HG03280 (cell line): ENCODE measurements around the gene ZMYND10.

Experiments
- ATAC-seq: cut with Tn5 transposase; IDR thresholded peaks from one replicate; pipeline ENCODE4 v1.9.1; 2021; ENCODE audit warnings: mild to moderate bottlenecking, moderate library complexity; ENCODE audit not compliant: unreplicated experiment

Gene ZMYND10

DNA sequence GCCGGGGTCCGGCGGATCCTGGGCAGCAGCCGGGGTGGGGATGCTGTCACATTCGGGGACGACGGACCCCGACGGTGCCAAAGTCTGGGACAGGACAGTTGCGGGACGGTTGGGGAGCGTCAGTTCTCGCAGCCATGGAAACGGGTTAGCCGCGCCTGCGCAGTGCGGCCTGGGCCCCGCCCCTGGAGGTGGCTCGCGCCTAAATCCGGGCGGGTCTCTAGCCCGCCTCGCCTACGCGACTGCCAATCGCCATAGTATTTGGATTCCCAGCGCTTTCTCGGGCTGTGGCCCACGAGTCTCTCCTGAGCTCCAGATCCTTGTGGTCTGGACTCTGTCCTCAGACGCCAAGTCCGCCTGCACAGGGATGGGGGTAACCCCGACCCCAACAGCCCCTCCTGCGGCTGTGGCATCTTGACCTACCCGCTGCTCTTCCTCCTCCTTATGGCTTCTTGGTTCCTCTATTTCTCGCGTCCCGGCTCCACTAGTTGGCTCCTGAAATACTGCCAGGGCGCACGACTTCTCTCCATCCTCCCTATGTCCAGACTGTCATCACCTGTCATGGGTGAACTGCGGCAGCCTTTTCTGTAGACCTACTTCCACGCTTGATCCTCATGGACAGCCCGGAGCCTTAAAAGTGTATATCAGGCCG lies at the start of gene ZMYND10:
TSS of gene ZMYND10 (minus strand) at position 147 of the 649 bp plus-strand sequence. CDS start 153 bp downstream, outside the sequence.
- no peak for ATAC-seq

GRCh38 chr3:50393061-50393460 lies 47.5 kb upstream of the ZMYND10 start:
- ATAC-seq: no peak

GRCh38 chr3:50392101-50392715 lies 46.7 kb upstream of the ZMYND10 start:
- ATAC-seq: no peak

DNA sequence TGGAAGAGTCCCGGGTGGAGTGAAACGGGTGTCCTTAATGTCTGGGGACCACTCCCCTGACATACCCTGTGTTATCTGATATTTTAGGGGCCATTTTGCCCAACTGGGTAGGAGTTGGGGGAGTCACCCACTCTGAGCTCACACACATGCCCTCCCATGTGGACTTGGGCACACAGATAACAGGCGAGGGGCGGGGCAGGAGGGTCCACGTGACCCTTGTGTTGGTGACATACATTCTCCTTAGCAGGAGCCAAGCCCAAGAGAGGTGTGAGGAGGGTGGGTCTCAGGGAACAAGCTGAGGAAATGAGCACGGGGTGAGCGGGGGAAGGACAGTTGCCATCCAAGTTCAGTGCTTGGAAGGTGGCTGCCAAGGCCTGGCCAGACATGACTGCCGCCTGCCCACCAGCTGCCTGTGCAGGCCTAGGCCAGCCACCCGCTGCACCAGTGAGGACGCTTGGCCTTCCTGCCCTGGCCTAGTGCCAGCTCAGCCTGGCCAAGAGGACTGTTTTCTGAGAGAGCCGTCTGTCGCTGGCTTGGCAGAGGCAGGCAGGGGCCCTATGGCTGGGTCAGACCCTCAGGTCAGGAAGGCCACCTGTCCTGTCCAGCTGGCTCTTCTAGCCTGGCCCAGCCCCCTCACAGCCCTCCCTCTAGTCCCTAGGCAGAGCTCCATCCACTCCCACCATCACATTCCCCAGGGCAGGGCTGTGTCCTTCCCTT lies 45.1 kb upstream of the ZMYND10 start:
- ATAC-seq: no peak

DNA sequence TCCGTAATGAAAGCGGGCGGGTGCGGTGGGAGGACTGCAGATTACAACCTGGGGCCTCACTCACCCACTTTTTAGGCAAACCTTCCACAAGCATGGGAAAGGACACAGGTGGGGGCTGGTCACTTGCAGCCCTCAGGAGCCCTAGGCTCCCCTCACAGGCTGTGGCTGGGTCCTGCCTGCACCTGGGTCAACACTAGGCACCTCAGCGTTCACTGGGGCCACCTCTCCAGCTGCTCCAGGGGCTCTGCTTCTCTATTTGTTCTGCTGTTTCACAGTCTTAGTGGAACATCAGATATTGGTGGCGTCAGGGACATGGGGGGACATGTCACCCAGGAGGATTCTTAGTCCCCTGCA lies 43.9 kb upstream of the ZMYND10 start:
- ATAC-seq: no peak

- no peak for ATAC-seq
These were observed 43.3 kb upstream of the ZMYND10 start for GRCh38 chr3:50388720-50389413.

DNA sequence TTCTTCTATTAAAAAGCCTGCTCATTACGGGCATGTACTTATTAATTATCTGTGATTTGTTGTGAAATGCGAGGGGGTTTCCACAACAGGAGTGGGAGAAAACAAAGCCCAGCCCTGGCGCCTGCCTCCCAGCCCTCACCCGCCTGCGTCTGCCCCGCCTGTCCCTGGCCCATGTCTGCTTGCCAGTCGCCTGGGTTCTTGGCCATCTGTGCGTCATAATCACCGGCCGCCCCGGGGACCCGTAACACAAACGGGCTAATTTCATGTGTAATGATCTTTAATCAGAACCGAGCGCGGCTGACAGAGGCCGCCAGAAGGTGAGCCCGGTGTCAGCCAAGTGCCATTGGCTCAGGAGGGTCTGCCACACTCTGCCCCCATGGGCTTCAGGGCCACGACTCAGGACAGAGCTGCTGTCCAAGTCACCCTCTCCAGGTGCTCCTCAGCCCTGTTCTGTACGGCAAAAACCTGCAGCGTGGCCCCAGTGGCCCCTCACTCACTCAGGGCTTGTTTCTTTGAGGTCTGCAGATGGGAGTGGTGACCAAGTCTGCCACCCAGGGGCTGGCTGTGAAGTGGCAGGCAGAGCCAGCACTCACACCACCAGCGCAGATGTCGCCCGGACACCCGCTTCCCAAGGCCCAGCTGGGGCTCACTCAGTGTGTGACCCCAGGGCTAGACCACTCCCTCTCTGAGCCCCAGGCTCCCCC lies 42.6 kb upstream of the ZMYND10 start:
- ATAC-seq: no peak

DNA sequence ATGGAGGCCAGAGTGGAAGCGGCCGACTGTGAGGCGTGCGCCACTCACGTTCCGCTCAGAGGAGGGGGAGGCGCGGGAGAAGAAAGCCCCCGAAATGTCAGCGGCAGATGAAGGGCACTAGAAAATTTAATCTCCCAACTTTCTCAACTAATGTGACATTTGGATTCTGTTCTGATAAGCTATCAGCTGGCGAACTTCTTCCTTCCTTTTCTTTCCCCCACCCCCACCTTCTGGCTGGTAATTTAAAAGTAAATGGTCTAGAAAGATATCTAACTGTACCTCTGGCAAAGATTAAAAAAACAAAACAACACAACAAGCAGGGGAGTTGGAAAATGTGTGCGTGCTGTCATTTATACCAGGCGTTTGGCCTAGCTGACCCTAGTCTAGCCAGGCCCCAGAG lies 40.2 kb upstream of the ZMYND10 start:
- ATAC-seq: no peak

GRCh38 chr3:50383750-50384149 lies 38.2 kb upstream of the ZMYND10 start:
- ATAC-seq: no peak

DNA sequence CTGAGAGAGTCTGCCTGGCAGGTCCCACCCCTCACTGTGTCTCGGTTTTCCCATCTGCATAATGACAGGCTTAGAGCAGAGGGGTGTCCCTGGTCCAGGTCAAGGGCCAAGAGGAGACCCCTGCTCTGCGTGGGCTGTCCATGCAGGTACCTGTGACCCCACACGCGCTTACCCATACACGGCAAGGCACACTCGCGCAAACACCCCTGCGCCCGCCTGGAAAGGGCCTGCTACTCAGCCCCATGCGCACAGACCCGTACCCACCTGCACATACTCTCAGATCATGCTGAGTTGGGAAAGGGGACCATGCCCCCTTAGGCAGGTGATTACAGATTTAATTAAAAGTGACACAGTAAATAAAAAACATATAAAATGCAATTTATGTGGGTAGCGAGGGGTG lies 37.2 kb upstream of the ZMYND10 start:
- no peak for ATAC-seq

GRCh38 chr3:50381383-50381782 lies 35.9 kb upstream of the ZMYND10 start:
- ATAC-seq: no peak

DNA sequence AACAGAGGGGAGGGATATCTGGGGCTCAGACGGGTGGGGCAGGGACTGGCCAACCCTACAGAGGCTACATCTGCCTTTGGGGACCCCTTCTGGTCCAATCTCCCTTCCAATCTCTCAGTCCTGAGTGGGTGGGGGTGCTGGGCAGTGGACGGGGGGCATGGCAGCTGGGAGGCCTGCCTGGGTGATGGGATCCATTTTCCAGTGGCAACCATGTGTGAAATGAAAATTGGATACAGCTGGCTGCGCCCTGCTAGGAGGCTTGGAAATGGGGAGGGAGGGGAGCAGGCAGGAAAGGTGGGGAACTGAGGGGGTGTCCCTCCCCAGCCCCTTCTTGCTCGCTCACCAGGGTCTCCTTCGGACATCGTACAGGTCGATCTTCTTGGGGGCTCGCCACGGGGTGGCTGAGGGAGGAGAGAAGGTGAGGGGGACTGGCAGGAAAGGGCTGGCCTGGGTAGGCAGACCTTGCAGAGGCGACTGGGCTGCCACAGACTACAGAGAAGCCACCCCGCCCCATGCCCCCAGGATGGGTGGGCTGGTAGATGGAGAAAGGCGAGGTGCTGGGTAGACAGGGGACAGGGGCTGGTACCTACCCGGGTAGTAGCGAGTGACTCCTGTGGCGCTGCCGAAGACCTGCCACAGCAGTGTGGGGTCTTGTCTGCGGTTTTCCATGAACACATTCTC lies 35.0 kb upstream of the ZMYND10 start:
- ATAC-seq: no peak

DNA sequence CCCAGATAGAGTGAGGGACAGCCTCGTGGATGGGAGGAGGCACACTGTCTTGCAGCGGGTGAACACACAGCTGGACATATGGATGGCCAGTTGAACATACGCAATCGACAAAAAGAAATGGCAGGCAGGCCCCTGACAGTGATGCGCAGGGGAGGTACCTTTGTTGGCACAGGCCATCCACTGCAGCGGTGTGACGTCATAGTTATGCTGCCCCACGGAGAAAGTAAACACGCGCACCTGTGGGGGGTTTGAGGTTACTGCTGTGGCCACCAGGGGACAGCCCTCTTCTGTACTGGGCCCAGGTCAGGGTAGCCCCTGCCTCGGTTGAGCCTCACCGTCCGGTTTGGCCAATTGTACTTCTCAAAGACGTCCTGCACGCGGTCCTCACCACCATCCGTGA lies 33.2 kb upstream of the ZMYND10 start:
- no peak for ATAC-seq

DNA sequence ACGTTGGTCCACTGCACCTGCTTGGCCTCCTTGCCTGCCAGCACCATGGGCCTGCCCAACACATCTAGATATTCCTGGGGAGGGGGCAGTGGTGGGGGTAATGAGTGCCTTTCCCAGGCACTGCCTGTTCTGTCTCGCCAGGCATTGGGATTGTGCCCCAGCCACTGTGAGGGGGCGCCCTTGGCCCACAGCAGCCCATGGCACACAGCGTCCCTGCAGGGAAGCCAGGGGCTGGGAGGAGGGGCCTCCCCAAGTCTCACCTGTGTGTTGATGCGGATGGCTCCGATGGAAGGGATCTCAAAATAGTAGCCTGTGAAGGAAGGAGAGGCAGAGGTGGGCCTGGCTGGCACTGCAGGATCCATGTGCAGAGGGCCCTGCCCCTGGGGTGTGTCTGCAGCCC lies 32.5 kb upstream of the ZMYND10 start:
- no peak for ATAC-seq

- ATAC-seq: no peak
These were observed 29.9 kb upstream of the ZMYND10 start for GRCh38 chr3:50375258-50375931.

GRCh38 chr3:50374363-50375257 lies 29.1 kb upstream of the ZMYND10 start:
- no peak for ATAC-seq

DNA sequence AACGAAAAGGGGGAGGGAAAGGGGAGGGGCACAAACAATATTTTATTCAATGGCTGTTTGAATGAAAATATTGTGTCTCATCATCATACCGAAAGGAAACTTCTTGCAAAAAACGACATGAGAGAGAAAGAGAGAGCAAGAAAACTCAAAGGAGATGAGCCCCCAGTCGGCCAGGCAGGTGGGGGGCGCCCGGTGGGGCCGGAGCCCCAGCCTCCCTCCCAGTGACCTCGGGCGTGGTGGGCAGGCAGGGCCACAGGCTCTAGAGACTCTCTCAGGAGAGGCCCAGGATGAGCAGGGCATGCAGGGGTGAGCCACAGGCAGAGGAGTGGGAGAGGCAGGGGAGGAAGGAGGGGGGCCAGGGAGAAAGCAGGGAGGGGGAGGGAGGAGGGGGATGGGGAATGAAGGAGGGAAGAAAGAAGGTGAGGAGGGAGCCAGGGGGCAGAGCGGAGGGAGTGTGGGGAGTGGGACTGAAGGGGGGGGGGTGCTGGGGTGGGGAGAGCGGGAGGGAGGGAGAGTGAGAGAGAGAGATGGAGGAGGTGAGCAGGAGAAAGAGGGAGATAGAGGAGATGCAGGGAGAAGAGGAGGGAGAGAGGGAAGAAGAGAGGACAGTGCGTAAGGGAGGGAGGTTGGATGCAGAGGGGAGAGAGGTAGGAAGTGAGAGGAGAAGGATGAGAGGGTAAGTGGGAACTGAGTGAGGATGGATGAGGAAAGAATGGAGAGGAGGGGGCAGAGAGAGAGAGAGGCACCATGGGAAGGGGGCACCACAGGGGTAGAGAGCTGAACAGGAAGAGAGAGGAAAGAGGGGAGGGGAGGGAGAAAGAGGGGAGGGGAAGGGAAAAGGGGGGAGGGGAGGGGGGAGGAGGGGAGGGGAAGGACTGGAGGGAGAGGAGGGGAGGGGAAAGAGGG lies 27.9 kb upstream of the ZMYND10 start:
- ATAC-seq: no peak

- no peak for ATAC-seq
These were observed 26.8 kb upstream of the ZMYND10 start for GRCh38 chr3:50372349-50372748.
